PC-3 (cell line): ENCODE data around the gene RAB22A. TPM values are rescaled to one million over a fixed set of nuclear protein-coding genes. Genes with fewer than 3 reads are reported as not detected.

Experiments
- ATAC-seq: fragments of 200-7000 bp; cut with Tn5 transposase; 2 replicates; pipeline ENCODE4 v1.9.1; 2020; ENCODE audit warnings: mild to moderate bottlenecking, moderate library complexity
- BruUV-seq: library from RNA; stranded (reverse); fragments of 400-500 nt; replicated peaks from 2 replicates; lab custom pipeline; 2021; lab: Mats Ljungman, UMichigan
- CTCF ChIA-PET: fragments of 300-600 bp; sonication (Branson Sonifier 250); formaldehyde crosslinking; loops from one replicate; lab custom pipeline; 2022; ENCODE audit warnings: antibody characterized with exemption; lab: Charles Lee
- POLR2A ChIA-PET: fragments of 300-600 bp; sonication (Branson Sonifier 250); formaldehyde crosslinking; loops from one replicate; lab custom pipeline; 2022; ENCODE audit warnings: antibody characterized with exemption; ENCODE audit not compliant: unreplicated experiment; lab: Charles Lee
- DNase-seq: peaks from one replicate; pipeline ENCODE4 v3.0.0-alpha.2; 2015
- H2AFZ ChIP-seq: fragments of 300-600 bp; sonication (generic); 2 replicates; pipeline ENCODE4 v1.6.0; 2016; ENCODE audit warnings: antibody characterized with exemption, low read length
- H3F3A ChIP-seq: fragments of 300-600 bp; sonication (generic); one replicate; pipeline ENCODE4 v1.6.0; 2017; ENCODE audit warnings: antibody characterized with exemption, low read length, control low read depth, mild to moderate bottlenecking; ENCODE audit not compliant: unreplicated experiment
- H3K27ac ChIP-seq: fragments of 300-600 bp; sonication (generic); 2 replicates; pipeline ENCODE4 v1.5.1; 2016; ENCODE audit warnings: mild to moderate bottlenecking, low read length
- H3K27me3 ChIP-seq: fragments of 300-600 bp; sonication (generic); 2 replicates; pipeline ENCODE4 v1.6.1; 2016; ENCODE audit warnings: low read length, mixed read lengths
- H3K36me3 ChIP-seq: fragments of 300-600 bp; sonication (generic); 2 replicates; pipeline ENCODE4 v1.6.1; 2016; ENCODE audit warnings: low read depth, mixed run types, low read length, mixed read lengths
- H3K4me1 ChIP-seq: fragments of 300-600 bp; sonication (generic); 2 replicates; pipeline ENCODE4 v1.5.1; 2016; ENCODE audit warnings: low read length; ENCODE audit not compliant: insufficient read depth
- H3K4me2 ChIP-seq: fragments of 300-600 bp; sonication (generic); 2 replicates; pipeline ENCODE4 v1.6.0; 2016; ENCODE audit warnings: low read length
- H3K4me3 ChIP-seq: fragments of 300-600 bp; sonication (generic); 2 replicates; pipeline ENCODE4 v1.5.1; 2016; ENCODE audit warnings: mild to moderate bottlenecking, low read length, mixed read lengths
- H3K79me2 ChIP-seq: fragments of 300-600 bp; sonication (generic); 2 replicates; pipeline ENCODE4 v1.6.1; 2017; ENCODE audit warnings: low read length, mixed read lengths
- H3K9ac ChIP-seq: fragments of 300-600 bp; sonication (generic); 2 replicates; pipeline ENCODE4 v1.6.0; 2016; ENCODE audit warnings: mild to moderate bottlenecking, low read length
- H3K9me2 ChIP-seq: fragments of 300-600 bp; sonication (generic); replicated peaks from 2 replicates; pipeline ENCODE4 v1.6.1; 2016; ENCODE audit warnings: mixed run types, low read length, mixed read lengths
- H3K9me3 ChIP-seq: fragments of 300-600 bp; sonication (generic); 2 replicates; pipeline ENCODE4 v1.6.1; 2016; ENCODE audit warnings: low read length, mixed read lengths
- H4K20me1 ChIP-seq: fragments of 300-600 bp; sonication (generic); 2 replicates; pipeline ENCODE4 v1.6.1; 2016; ENCODE audit warnings: low read length, mixed read lengths
- CTCF ChIP-seq: fragments of 300-600 bp; sonication (generic); conservative IDR thresholded peaks from 2 replicates; pipeline ENCODE4 v1.5.1; 2017; ENCODE audit warnings: antibody characterized with exemption, low read depth, mild to moderate bottlenecking, low read length
- EZH2 ChIP-seq: fragments of 300-600 bp; sonication (generic); IDR thresholded peaks from one replicate; pipeline ENCODE4 v1.6.1; 2017; ENCODE audit warnings: antibody characterized with exemption, mild to moderate bottlenecking, low read length; ENCODE audit not compliant: unreplicated experiment
- EZH2phosphoT487 ChIP-seq: fragments of 300-600 bp; sonication (generic); IDR thresholded peaks from 2 replicates; pipeline ENCODE4 v1.6.1; 2018; ENCODE audit warnings: mild to moderate bottlenecking, antibody characterized with exemption, low read length, borderline replicate concordance
- intact Hi-C: fragments of 100-400 bp; cut with micrococcal nuclease; formaldehyde crosslinking; loops from 2 replicates; pipeline ENCODE4 v1.9.0; 2023
- total RNA-seq: library from RNA; depleted of rRNA; stranded (reverse); fragments of >200 nt; gene quantifications from 2 replicates; pipeline ENCODE4 v1.2.3, GENCODE V29; 2014

The RAB22A gene
- total RNA-seq, 1 experiment from 2014 or later = 47.4 TPM

GRCh38 chr20:58390659-58391035 is 81.1 kb downstream of the RAB22A start:
- BruUV-seq = TSS peak; percentile 47
- Histone ChIP-seq H3K27ac (no peak overlapping the region), H3K4me1 (peaks cover 29% of the 10 kb centered on the region), H3K4me2 (peak overlapping the region; percentile 83), H3K27me3 (no peaks in the 10 kb centered on the region), H3K9me2 (no peaks in the 10 kb centered on the region), H3K9me3 (no peaks in the 10 kb centered on the region), H3K36me3 (peaks cover 27% of the 10 kb centered on the region), H3K4me3 (peak overlapping the region; percentile 83), H3K79me2 (peaks cover 66% of the 10 kb centered on the region), H4K20me1 (peaks cover 36% of the 10 kb centered on the region), H3K9ac (peak overlapping the region; percentile 98; the same call in 1 of the 2 replicates), H3F3A (no peaks in the 10 kb centered on the region), H2AFZ (no peak overlapping the region)
- intact Hi-C loops = no loop called here
- ChIA-PET CTCF (no interaction called here), POLR2A (interaction anchor here (0.7 kb wide), 1 partner anchor 42 kb away, joined by 9 read pairs; no protein-coding TSS in a partner anchor)
- TF ChIP-seq EZH2phosphoT487 (no peak), CTCF (no peak), EZH2 (no peak)
- no peak for DNase-seq
- ATAC-seq = no peak

- Histone ChIP-seq H3K9me2 (no peaks in the 10 kb centered on the region), H3K9me3 (no peaks in the 10 kb centered on the region), H3K4me3 (no peak overlapping the region), H3F3A (no peaks in the 10 kb centered on the region), H3K27me3 (no peaks in the 10 kb centered on the region), H3K9ac (no peak overlapping the region), H3K79me2 (peaks cover 82% of the 10 kb centered on the region), H4K20me1 (peaks cover 48% of the 10 kb centered on the region), H3K27ac (no peak overlapping the region), H3K36me3 (peaks cover 27% of the 10 kb centered on the region), H3K4me1 (peaks cover 26% of the 10 kb centered on the region), H2AFZ (no peak overlapping the region), H3K4me2 (0 out of 2 replicates have a peak overlapping the region, but pooled peaks have one; percentile 2)
- intact Hi-C loops = no loop called here
- CTCF ChIA-PET = no interaction called here
- no peak for ATAC-seq
- no TSS peak for BruUV-seq
- POLR2A ChIA-PET = no interaction called here
- TF ChIP-seq CTCF (no peak), EZH2 (no peak), EZH2phosphoT487 (no peak)
- no peak for DNase-seq
Measured at GRCh38 chr20:58392286-58392685, 82.8 kb downstream of the RAB22A start.

GRCh38 chr20:58393299-58393698 is 83.8 kb downstream of the RAB22A start:
- Histone ChIP-seq H3K27me3 (no peaks in the 10 kb centered on the region), H3K9me2 (no peaks in the 10 kb centered on the region), H3K4me2 (no peak overlapping the region), H3K4me1 (peaks cover 26% of the 10 kb centered on the region), H3K36me3 (peaks cover 34% of the 10 kb centered on the region), H3K9ac (no peak overlapping the region), H3K79me2 (peaks cover 92% of the 10 kb centered on the region), H3F3A (no peaks in the 10 kb centered on the region), H3K4me3 (no peak overlapping the region), H3K9me3 (no peaks in the 10 kb centered on the region), H2AFZ (no peak overlapping the region), H3K27ac (no peak overlapping the region), H4K20me1 (peaks cover 57% of the 10 kb centered on the region)
- ChIA-PET CTCF (no interaction called here), POLR2A (interaction anchor here (0.6 kb wide), 1 partner anchor 80 kb away, joined by 5 read pairs; no protein-coding TSS in a partner anchor)
- ATAC-seq (no peak), DNase-seq (no peak)
- TF ChIP-seq EZH2 (no peak), CTCF (no peak), EZH2phosphoT487 (no peak)
- no TSS peak for BruUV-seq
- intact Hi-C loops = no loop called here
